ENCODE data around the gene TEX22.

GRCh38 chr14:105442834-105443233, 44.5 kb downstream of the TEX22 start:
- no peak for TF ChIP-seq POLR2A (IDR thresholded peaks at IDR 0.05)
- TF ChIP-seq CTCF (IDR thresholded peaks at IDR 0.05) = no peak
